GM12874 (cell line): ENCODE measurements around the gene ARHGEF11.

Experiments
- TF ChIP-seq, protein P1 (sequence below): IDR thresholded peaks from 2 replicates; pipeline ENCODE4 v1.5.1; 2011; ENCODE audit warnings: low read depth, mild to moderate bottlenecking, control low read depth, low read length, moderate library complexity; ENCODE audit not compliant: insufficient read depth

Gene ARHGEF11

DNA sequence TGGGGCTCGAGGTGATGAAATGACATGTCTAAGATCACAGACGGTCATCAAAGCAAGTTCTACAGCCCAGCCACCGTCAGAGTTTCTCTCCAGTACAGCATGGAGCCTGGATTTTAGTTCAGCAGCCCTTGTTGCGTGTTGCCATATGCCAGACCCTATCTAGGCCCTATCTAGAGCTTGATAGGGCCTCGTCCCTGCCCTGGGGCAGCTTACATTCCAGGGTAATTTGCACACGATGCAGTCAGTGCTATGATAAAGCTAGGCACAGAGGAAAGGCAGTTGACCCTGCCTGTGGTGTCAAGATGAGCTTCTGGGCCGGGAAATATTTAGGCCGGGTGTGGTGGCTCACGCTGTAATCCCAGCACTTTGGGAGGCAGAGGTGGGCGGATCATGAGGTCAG, 35.2 kb upstream of the ARHGEF11 start:
- TF ChIP-seq, protein P1, sequence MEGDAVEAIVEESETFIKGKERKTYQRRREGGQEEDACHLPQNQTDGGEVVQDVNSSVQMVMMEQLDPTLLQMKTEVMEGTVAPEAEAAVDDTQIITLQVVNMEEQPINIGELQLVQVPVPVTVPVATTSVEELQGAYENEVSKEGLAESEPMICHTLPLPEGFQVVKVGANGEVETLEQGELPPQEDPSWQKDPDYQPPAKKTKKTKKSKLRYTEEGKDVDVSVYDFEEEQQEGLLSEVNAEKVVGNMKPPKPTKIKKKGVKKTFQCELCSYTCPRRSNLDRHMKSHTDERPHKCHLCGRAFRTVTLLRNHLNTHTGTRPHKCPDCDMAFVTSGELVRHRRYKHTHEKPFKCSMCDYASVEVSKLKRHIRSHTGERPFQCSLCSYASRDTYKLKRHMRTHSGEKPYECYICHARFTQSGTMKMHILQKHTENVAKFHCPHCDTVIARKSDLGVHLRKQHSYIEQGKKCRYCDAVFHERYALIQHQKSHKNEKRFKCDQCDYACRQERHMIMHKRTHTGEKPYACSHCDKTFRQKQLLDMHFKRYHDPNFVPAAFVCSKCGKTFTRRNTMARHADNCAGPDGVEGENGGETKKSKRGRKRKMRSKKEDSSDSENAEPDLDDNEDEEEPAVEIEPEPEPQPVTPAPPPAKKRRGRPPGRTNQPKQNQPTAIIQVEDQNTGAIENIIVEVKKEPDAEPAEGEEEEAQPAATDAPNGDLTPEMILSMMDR: no peak

DNA sequence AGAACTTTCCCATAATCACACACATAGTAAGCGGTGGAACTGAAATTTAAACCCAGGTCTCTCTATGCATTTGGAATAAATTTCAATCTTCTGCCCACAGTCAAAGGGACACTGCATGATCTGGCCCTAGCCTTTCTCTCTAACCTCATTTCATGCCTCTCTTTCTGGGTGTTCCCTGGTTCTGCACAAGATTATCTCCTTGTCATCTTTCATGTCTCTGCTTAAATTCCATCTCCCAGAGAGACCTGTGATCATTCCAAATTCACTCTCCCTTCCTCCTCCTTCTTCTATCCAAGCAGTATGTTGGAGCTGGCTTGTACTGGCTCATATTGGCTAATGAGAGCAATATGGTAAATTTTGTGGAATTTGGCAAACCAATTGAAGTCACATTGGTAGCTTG, 31.9 kb upstream of the ARHGEF11 start:
- TF ChIP-seq, protein P1: no peak

DNA sequence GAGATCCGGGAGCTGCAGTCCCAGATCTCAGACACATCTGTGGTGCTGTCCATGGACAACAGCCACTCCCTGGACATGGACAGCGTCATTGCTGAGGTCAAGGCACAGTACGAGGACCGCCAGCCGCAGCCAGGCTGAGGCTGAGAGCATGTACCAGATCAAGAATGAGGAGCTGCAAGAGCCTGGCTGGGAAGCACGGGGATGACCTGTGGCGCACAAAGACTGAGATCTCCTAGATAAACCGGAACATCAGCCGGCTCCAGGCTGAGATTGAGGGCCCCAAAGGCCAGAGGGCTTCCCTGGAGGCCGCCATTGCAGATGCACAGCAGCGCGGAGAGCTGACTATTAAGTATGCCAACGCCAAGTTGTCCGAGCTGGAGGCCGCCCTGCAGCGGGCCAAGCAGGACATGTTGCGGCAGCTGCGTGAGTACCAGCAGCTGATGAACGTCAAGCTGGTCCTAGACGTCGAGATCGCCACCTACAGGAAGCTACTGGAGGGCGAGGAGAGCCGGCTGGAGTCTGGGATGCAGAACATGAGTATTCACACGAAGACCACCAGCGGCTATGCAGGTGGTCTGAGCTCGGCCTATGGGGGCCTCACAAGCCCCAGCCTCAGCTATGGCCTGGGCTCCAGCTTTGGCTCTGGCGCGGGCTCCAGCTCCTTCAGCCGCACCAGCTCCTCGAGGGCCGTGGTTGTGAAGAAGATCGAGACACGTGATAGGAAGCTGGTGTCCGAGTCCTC, 28.6 kb upstream of the ARHGEF11 start:
- TF ChIP-seq, protein P1: peak; percentile 73

DNA sequence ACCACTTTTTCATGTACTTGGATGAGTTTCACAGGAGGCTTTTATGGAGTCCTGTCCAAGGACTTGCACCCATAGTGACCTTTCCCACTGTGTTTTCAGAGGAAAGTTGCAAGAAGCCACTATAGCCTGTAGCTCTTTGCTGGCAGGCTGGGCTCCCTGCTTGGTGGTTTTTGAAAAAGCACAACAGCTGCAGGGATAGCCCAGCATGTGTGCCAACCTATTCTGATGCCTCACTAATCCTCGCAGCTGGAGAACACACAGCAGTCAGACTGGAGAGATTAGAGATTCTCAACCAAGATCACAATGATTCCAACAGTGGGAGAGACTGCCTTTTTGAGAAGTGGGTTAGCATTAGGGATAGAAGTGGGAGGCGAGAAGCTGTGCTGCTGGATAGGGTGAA, 24.1 kb upstream of the ARHGEF11 start:
- TF ChIP-seq, protein P1: no peak

DNA sequence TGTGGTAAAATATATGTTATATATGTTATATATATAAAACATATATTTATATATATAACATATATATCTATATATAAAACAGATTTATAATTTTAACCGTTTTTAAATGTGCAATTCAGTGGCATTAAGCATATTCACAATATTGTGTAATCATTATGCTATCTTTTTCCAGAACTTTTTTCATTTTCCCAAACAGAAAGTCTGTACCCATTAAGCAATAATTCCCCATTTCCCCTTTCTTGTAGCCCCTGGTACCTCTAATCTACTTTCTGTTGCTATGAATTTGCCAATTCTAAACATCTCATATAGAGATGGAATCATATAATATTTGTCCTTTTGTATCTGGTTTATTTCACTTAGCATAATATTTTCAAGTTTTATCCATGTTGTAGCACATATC, 10.7 kb upstream of the ARHGEF11 start:
- TF ChIP-seq, protein P1: no peak

DNA sequence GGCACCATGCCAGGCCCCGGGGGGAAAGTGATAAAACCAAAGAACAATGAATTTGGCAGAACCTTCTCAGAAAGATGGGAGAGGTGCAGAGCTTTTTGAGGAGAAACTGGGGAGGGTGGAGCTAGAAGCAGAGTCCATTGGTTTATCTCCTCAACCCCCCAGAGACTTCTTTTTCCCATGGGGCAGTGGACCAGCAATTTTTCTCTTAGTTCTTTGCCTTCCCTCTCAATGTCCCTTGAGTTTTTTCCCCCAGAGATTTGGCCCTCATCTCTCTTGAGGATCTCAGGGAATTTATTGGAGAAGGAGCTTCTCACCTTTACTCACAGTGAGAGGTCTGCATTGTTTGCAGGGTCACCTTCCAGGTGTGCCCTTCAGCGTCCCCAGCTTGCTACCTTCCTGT, 5.3 kb upstream of the ARHGEF11 start:
- TF ChIP-seq, protein P1: no peak

DNA sequence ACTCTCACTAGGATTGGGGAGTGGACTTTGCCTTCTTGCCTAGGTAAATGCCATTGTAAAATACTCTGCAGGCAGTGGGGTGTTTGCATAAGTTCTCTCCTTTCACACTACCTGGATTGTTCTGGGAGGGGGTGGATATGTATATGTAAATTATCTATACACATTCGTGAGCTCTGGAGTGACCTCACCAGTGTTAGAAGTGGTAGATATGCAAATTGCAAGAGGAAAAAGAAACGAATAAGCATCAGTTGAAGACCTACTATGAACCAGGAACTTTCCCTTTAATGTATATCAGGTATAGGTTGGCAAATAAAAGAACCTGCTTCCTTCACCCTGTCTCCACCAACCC, 1.5 kb upstream of the ARHGEF11 start:
- TF ChIP-seq, protein P1: no peak
